Measurements from ENCODE around the gene MTHFSD.

Gene MTHFSD

DNA sequence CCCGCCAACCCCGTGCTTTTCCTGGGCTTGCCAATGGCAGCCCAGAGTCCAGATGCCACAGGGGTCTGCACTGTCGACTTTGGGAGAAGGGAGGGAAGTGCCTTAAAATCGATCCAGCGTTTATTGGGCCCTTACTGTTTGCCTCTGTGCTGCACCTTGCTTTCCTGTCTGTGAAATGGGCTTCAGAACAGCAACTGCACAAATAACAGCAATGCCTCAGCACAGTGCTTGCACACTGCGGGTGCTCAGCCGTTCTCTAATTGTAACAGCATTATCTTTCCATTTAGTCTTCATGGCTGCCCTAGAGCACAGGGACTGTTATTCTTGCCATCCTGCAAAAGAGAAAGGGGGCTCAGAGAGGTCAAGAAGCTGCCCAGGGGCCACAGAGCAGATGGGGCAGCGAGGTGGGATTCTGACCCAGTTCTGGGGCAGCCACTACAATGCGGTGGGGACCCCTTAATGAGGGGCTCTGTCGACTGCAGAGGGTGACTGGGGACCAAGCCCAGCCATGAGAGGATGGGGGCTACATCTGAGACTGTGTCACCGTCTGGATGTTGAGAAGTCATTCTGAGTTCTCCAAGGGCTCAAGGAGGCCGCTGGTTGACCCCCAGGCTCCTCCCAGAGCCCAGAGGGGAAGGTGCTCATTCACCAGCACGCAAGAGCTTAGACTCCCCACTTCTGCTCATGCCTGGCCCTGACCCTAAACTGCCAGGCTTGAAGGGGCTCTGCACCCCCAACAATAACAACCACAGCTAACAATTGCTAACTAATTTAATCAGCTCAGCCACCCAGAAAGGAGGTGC is 54.1 kb downstream of the MTHFSD start:
- peaks cover 22% of the 10 kb centered on the region for H3K4me1 ChIP-seq (ENCODE audit: insufficient read depth, low read length)
- no peak overlapping the region for H3K27ac ChIP-seq (ENCODE audit: low read depth, low read length)
- 6% methylated on average over 13 of the region's 13 CpGs for WGBS
- no peak overlapping the region for H3K4me3 ChIP-seq (ENCODE audit: low read length)
- H3K27me3 ChIP-seq (ENCODE audit: insufficient read depth, low read length): peaks cover 99% of the 10 kb centered on the region
- H3K9ac ChIP-seq (ENCODE audit: low read depth, low read length): no peak overlapping the region
- no peaks in the 10 kb centered on the region for H3K36me3 ChIP-seq (ENCODE audit: insufficient read depth, low read length)
- H3K9me3 ChIP-seq (ENCODE audit: insufficient read depth, low read depth, low read length): no peaks in the 10 kb centered on the region

DNA sequence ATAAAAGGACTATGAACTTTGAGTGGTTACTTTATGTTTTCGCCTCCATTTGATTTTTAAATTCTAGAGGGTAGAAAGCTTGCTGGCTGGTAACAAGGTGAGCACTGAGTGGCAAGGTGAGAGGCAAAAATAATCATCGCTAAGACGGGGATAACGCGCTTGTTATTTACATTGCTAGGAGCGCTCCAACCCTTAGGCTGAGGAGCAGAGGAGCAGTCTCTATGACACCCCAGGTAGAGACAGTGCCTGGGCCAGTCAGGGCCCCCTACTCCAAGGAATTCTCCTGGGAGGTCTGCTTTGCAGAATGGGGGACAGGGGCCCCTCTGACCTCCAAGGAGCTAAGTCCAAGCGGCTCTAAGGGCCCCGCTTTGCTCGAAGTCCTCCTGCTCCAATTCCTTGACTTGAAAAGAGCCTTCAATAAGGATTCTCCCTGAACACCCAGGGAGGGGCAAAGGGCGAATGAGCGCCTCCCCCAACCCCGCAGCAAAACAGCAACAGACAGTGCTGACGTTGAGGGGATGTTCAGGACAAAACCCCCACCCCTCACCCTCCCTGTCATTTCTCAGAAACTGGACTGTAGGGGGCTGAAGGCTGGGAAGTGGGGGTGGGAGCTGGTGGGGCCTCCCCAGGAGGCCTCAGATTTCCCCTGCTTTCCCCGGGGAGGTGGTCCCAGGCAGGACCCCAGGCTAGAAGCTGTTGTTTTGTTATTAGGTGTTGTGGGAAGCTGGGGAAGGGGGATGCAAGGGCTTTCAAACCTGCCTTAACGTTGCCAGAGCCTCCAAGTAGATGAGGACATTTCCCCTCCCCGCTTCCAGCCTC is 54.9 kb downstream of the MTHFSD start:
- H3K9ac ChIP-seq (ENCODE audit: low read depth, low read length): no peak overlapping the region
- H3K4me1 ChIP-seq (ENCODE audit: insufficient read depth, low read length): peaks cover 18% of the 10 kb centered on the region
- H3K9me3 ChIP-seq (ENCODE audit: insufficient read depth, low read depth, low read length): no peaks in the 10 kb centered on the region
- H3K27ac ChIP-seq (ENCODE audit: low read depth, low read length): no peak overlapping the region
- no peak overlapping the region for H3K4me3 ChIP-seq (ENCODE audit: low read length)
- WGBS: 4% methylated on average over 16 of the region's 16 CpGs
- no peaks in the 10 kb centered on the region for H3K36me3 ChIP-seq (ENCODE audit: insufficient read depth, low read length)
- peaks cover 99% of the 10 kb centered on the region for H3K27me3 ChIP-seq (ENCODE audit: insufficient read depth, low read length)

DNA sequence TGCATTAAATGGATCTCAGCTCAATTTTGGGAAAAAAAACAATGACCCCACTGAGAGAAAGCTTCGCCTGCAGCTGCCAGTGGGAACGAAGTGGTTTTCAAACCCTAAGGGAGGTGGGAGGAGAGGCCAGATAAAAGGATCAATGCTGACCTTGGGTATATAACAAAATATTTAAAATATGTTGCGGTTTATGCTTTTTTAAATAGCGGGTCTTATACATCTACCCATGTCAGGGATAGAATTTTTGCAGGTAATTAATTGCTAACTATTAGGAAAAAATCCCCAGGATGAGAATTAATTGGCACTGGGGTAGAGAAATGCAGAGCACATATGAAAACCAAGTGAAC is 55.6 kb downstream of the MTHFSD start:
- 5% methylated on average over 2 of the region's 4 CpGs for WGBS
- no peak overlapping the region for H3K4me3 ChIP-seq (ENCODE audit: low read length)
- H3K9me3 ChIP-seq (ENCODE audit: insufficient read depth, low read depth, low read length): no peaks in the 10 kb centered on the region
- no peaks in the 10 kb centered on the region for H3K36me3 ChIP-seq (ENCODE audit: insufficient read depth, low read length)
- H3K27me3 ChIP-seq (ENCODE audit: insufficient read depth, low read length): peaks cover 99% of the 10 kb centered on the region
- H3K27ac ChIP-seq (ENCODE audit: low read depth, low read length): no peak overlapping the region
- peaks cover 18% of the 10 kb centered on the region for H3K4me1 ChIP-seq (ENCODE audit: insufficient read depth, low read length)
- H3K9ac ChIP-seq (ENCODE audit: low read depth, low read length): no peak overlapping the region

DNA sequence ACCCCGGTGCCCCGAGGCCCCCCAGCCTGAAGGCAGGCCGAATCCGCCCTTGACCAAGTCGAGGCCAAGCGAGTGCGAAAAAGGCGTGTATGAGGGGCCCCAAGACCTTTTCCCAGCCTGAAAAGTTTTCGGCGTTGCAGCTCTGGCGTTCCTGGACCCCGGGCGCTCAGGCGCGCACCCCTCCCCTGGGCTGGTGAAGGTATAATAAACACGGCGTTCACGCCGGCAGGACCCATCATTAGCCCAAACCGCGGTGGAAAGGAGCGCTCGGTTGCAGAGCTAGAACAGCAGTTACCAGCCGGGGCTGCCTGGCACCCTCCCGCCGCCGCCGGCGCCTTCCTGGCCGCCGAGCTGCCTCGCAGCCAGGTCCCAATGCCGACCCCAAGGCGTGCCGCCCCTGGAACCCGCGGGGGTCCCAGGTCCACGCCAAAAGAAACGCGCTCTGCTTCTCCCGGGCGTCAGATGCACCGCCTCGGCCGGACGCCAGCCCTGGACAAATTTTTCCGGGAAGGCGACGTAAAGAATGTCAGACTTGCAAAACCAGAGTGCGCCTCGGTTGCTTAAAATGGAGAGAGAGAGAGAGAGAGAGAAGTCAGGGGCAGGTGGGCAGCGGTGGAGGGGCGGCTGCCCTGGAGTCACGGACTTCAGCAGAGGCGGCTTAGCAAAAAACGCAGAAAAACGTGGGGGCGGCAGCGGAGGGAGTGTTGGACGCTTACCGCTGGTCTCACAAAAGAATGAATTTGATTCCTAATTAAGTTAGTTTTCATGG is 56.2 kb downstream of the MTHFSD start:
- no peak overlapping the region for H3K4me3 ChIP-seq (ENCODE audit: low read length)
- WGBS: 2% methylated on average over 61 of the region's 61 CpGs

DNA sequence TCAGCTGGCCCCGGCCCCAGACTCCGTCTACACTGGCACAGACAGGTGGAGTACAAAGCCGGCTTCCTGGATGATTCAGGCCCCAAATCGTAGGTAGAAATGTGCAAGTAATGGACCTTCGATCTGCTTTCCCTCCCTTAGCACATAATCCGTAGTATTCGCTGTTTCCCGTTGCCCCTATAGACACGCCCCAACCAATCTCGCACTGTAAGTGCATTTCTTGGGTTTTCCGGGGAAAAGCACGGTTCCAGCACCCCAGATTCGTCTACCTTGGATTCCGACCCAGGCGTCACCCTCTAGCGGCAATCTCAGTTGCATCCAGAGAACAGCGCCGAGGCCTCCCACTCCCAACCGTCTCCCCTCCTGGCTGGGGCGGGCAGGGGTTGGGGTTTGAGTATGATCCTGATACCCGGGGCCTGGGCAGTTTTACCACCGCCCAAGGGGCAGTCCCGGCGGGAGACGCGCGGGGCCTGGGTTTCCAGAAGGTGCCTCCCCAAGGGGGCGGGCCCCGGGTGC is 56.8 kb downstream of the MTHFSD start:
- peaks cover 21% of the 10 kb centered on the region for H3K4me1 ChIP-seq (ENCODE audit: insufficient read depth, low read length)
- H3K27me3 ChIP-seq (ENCODE audit: insufficient read depth, low read length): peaks cover 99% of the 10 kb centered on the region
- H3K27ac ChIP-seq (ENCODE audit: low read depth, low read length): no peak overlapping the region
- H3K36me3 ChIP-seq (ENCODE audit: insufficient read depth, low read length): no peaks in the 10 kb centered on the region
- H3K9me3 ChIP-seq (ENCODE audit: insufficient read depth, low read depth, low read length): no peaks in the 10 kb centered on the region
- H3K4me3 ChIP-seq (ENCODE audit: low read length): no peak overlapping the region
- WGBS: 3% methylated on average over 29 of the region's 29 CpGs
- no peak overlapping the region for H3K9ac ChIP-seq (ENCODE audit: low read depth, low read length)

More for the DNA sequence above, 56.2 kb downstream of the MTHFSD start:
- Histone ChIP-seq H3K27ac (ENCODE audit: low read depth, low read length) (no peak overlapping the region), H3K27me3 (ENCODE audit: insufficient read depth, low read length) (peaks cover 99% of the 10 kb centered on the region), H3K9ac (ENCODE audit: low read depth, low read length) (no peak overlapping the region), H3K4me1 (ENCODE audit: insufficient read depth, low read length) (peaks cover 20% of the 10 kb centered on the region), H3K36me3 (ENCODE audit: insufficient read depth, low read length) (no peaks in the 10 kb centered on the region), H3K9me3 (ENCODE audit: insufficient read depth, low read depth, low read length) (no peaks in the 10 kb centered on the region)

DNA sequence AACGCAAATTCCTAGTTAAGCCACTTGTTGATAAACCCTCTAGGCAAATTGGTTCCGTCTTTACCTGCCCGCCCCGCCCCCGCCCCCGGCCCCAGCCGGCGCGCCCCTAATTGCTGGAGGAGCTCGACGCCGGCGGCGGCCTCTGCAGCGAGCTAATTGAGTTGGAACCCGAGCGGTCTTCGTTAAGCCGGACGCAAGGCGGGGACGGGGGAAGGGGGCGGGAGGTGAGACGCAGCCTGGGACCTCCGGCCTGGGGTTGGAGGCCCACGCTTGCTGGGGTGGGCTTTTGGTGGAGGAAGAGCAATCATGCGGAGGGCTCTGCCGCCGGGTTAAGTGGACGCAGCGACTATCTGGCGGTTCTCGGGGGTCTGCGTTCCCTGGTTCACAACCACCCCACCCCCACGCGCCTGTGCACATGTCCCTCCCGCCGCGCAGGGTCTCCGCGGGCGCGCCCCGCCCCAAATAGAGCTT is 57.4 kb downstream of the MTHFSD start:
- under 1% methylated on average over 44 of the region's 44 CpGs for WGBS

DNA sequence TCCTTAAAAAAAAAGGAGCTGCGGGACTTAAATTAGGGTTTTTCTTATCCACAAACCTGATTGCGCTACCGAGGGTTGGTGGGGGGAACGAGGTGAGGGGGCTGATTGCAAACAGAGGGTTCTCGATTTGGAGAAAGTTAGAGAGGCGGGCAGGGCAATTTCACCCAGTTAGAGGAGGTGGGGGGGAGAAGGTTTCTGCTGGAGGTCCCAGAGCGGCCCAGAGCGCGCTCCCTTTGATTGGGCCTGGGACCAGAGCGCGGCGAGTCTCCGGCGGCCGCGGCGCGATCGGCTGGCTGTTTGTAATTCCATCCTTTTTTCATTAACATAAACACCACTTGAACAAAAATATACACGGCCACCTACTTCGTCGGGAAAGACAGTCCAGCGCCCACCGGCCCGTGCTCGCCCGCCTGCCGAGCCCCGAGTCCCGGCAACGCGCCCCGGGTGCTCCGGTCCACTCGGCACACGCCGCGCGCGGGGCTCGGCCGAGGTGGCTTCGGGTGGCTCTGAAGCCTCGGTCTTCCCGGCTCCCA is 58.0 kb downstream of the MTHFSD start:
- 1% methylated on average over 45 of the region's 45 CpGs for WGBS
- H3K27me3 ChIP-seq (ENCODE audit: insufficient read depth, low read length): peaks cover 99% of the 10 kb centered on the region

More for the DNA sequence above, 57.4 kb downstream of the MTHFSD start:
- no peaks in the 10 kb centered on the region for H3K9me3 ChIP-seq (ENCODE audit: insufficient read depth, low read depth, low read length)
- H3K27me3 ChIP-seq (ENCODE audit: insufficient read depth, low read length): peaks cover 99% of the 10 kb centered on the region
- no peaks in the 10 kb centered on the region for H3K36me3 ChIP-seq (ENCODE audit: insufficient read depth, low read length)
- peaks cover 21% of the 10 kb centered on the region for H3K4me1 ChIP-seq (ENCODE audit: insufficient read depth, low read length)
- no peak overlapping the region for H3K27ac ChIP-seq (ENCODE audit: low read depth, low read length)
- H3K9ac ChIP-seq (ENCODE audit: low read depth, low read length): no peak overlapping the region
- no peak overlapping the region for H3K4me3 ChIP-seq (ENCODE audit: low read length)

DNA sequence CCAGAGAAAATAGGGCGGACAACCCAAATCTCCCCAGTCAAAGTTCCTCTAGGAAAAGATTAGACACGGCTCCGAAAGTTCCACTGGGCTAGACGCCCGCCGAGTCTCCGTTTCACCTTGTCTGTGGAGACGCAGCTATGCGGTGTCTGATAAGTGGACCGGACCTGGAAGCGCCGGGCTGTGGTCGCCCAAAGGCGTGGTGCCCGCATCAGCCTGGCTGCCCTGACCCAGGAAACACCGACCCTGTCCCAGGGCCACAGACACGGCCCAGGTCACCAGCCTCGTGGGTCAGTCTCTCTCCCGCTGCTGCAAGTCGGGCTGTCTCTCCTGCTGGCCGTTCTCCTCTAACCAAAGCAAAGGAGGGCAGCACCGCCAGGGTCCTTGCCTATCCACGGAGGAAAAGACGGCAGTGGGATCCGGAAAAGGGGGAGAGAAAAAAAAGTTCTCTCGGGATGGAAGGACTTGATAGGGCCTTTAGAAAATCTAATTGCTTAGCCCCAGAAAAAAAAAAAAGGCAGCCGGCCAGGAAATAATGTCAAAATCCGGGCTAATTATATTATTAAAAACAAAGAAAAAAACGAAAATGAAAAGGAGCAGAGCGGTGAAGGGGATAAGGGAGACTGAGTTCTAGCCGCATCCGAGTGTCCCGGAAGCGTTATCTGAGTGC is 58.6 kb downstream of the MTHFSD start:
- 8% methylated on average over 32 of the region's 34 CpGs for WGBS
- Histone ChIP-seq H3K27me3 (ENCODE audit: insufficient read depth, low read length) (peaks cover 99% of the 10 kb centered on the region), H3K27ac (ENCODE audit: low read depth, low read length) (no peak overlapping the region)

More for the DNA sequence above, 58.0 kb downstream of the MTHFSD start:
- Histone ChIP-seq H3K9ac (ENCODE audit: low read depth, low read length) (no peak overlapping the region), H3K9me3 (ENCODE audit: insufficient read depth, low read depth, low read length) (no peaks in the 10 kb centered on the region), H3K4me3 (ENCODE audit: low read length) (no peak overlapping the region), H3K36me3 (ENCODE audit: insufficient read depth, low read length) (no peaks in the 10 kb centered on the region), H3K4me1 (ENCODE audit: insufficient read depth, low read length) (peaks cover 21% of the 10 kb centered on the region), H3K27ac (ENCODE audit: low read depth, low read length) (no peak overlapping the region)

DNA sequence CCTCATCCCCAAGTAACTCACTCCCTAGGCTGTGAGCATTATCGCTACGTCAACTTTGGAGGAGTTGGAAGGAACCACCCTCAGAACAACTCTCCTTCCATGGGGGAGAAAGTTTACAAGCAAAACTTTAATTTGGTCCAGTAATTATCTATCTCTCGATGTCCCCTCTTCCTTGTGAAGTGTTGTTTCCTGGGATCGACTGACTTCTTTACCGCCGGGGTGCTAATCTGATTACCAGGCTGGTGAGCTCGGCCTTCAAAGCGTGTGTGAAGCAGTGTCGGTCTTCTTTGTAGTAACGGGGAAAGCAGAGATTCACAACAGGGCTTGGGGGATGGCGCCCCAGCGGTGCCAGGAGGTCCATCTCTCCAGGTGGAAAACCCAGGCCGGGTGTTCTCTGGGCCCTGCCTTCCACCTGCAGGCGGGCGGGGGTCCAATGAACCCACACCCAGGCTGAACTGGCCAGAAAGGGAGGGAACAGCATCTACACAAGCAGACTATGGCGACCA is 59.2 kb downstream of the MTHFSD start:
- H3K27me3 ChIP-seq (ENCODE audit: insufficient read depth, low read length): peaks cover 99% of the 10 kb centered on the region

More for the DNA sequence above, 58.6 kb downstream of the MTHFSD start:
- H3K9ac ChIP-seq (ENCODE audit: low read depth, low read length): no peak overlapping the region
- H3K36me3 ChIP-seq (ENCODE audit: insufficient read depth, low read length): no peaks in the 10 kb centered on the region
- H3K9me3 ChIP-seq (ENCODE audit: insufficient read depth, low read depth, low read length): no peaks in the 10 kb centered on the region
- H3K4me1 ChIP-seq (ENCODE audit: insufficient read depth, low read length): peaks cover 21% of the 10 kb centered on the region
- no peak overlapping the region for H3K4me3 ChIP-seq (ENCODE audit: low read length)

DNA sequence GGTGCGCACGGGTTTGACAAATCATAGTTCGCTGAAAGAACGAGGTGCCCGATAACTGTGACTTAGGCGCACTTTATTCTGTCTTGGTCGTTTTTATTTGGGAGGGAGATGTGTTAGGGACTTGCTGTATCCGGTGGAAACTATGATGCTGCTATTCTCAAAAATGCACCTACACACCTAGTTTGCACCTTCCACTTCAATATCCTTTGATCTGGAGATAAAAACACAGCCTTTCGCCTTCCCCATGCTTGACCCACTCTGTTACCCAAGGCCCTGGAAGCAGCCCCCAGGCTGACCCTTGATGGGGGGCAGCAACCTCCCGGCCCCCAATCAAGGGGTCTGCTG is 59.7 kb downstream of the MTHFSD start:
- Histone ChIP-seq H3K27ac (ENCODE audit: low read depth, low read length) (no peak overlapping the region), H3K9me3 (ENCODE audit: insufficient read depth, low read depth, low read length) (no peaks in the 10 kb centered on the region), H3K9ac (ENCODE audit: low read depth, low read length) (no peak overlapping the region), H3K4me1 (ENCODE audit: insufficient read depth, low read length) (peaks cover 21% of the 10 kb centered on the region), H3K27me3 (ENCODE audit: insufficient read depth, low read length) (peaks cover 99% of the 10 kb centered on the region), H3K36me3 (ENCODE audit: insufficient read depth, low read length) (no peaks in the 10 kb centered on the region), H3K4me3 (ENCODE audit: low read length) (no peak overlapping the region)
- WGBS: 7% methylated on average over 10 of the region's 10 CpGs

More for the DNA sequence above, 59.2 kb downstream of the MTHFSD start:
- H3K27ac ChIP-seq (ENCODE audit: low read depth, low read length): no peak overlapping the region
- H3K36me3 ChIP-seq (ENCODE audit: insufficient read depth, low read length): no peaks in the 10 kb centered on the region
- H3K4me3 ChIP-seq (ENCODE audit: low read length): no peak overlapping the region
- H3K9ac ChIP-seq (ENCODE audit: low read depth, low read length): no peak overlapping the region
- peaks cover 21% of the 10 kb centered on the region for H3K4me1 ChIP-seq (ENCODE audit: insufficient read depth, low read length)
- WGBS: 4% methylated on average over 14 of the region's 16 CpGs
- no peaks in the 10 kb centered on the region for H3K9me3 ChIP-seq (ENCODE audit: insufficient read depth, low read depth, low read length)
